ENCODE results near the gene CNPY1.

- TF ChIP-seq POLR2A (IDR thresholded peaks at IDR 0.05) (no peak), CTCF (IDR thresholded peaks at IDR 0.05) (no peak)
Observed at GRCh38 chr7:155543011-155543876, 3.1 kb downstream of the CNPY1 start.
